Measurements from ENCODE around the gene PRR18. TPM values are rescaled to one million over a fixed set of nuclear protein-coding genes. Genes with fewer than 3 reads are reported as not detected.

Gene PRR18
- total RNA-seq, 1 experiment from 2014 or later = not detected

- H3K27me3 Mint-ChIP-seq (ENCODE audit: low read depth) = peaks cover 45% of the 10 kb centered on the region
- no peaks in the 10 kb centered on the region for H3K4me1 Mint-ChIP-seq
- Histone ChIP-seq H3K9me3 (ENCODE audit: control insufficient read depth, low read depth, low read length) (no peaks in the 10 kb centered on the region), H3K4me1 (ENCODE audit: insufficient read depth, low read length) (no peaks in the 10 kb centered on the region), H3K56ac (ENCODE audit: insufficient read length, low read depth, low read length) (no peak overlapping the region), H2BK20ac (ENCODE audit: low read depth, low read length, poor library complexity, severe bottlenecking) (no peak overlapping the region), H2BK12ac (ENCODE audit: insufficient read length, low read depth, low read length) (no peak overlapping the region), H4K91ac (ENCODE audit: insufficient read length, low read depth, low read length) (no peak overlapping the region), H3K4me2 (ENCODE audit: insufficient read depth, insufficient read length, low read length) (no peak overlapping the region), H2BK5ac (ENCODE audit: insufficient read length, low read length) (no peak overlapping the region), H3K9ac (ENCODE audit: extremely low read depth, insufficient read length, low read length) (no peak overlapping the region), H3K23me2 (ENCODE audit: insufficient read length, low read depth, low read length, poor library complexity, severe bottlenecking) (no peaks in the 10 kb centered on the region), H3K27me3 (ENCODE audit: insufficient read depth, low read length) (no peaks in the 10 kb centered on the region; the same call in 1 of the 2 replicates), H3K27ac (ENCODE audit: insufficient read length, low read depth, low read length) (no peak overlapping the region), H3K79me1 (ENCODE audit: insufficient read depth, low read depth, low read length, poor library complexity, severe bottlenecking) (no peaks in the 10 kb centered on the region), H2BK120ac (ENCODE audit: low read depth, low read length, poor library complexity, severe bottlenecking) (no peak overlapping the region), H2AK5ac (ENCODE audit: insufficient read length, low read length) (no peak overlapping the region), H4K20me1 (ENCODE audit: control insufficient read depth, insufficient read depth, insufficient read length) (no peaks in the 10 kb centered on the region), H4K5ac (ENCODE audit: insufficient read length, low read depth, low read length) (no peak overlapping the region), H3K18ac (ENCODE audit: insufficient read length, low read depth, low read length) (no peak overlapping the region), H3K14ac (ENCODE audit: insufficient read depth, low read length) (no peak overlapping the region), H3K4ac (ENCODE audit: low read depth, low read length) (no peak overlapping the region), H3K79me2 (ENCODE audit: insufficient read depth, low read length) (no peaks in the 10 kb centered on the region), H4K8ac (replicated peaks; ENCODE audit: insufficient read length, low read depth, low read length) (no peak overlapping the region), H2BK15ac (ENCODE audit: low read depth, low read length) (no peak overlapping the region), H3T11ph (ENCODE audit: low read length) (no peak overlapping the region), H3K23ac (ENCODE audit: insufficient read length, low read depth, low read length) (no peak overlapping the region), H2AFZ (ENCODE audit: low read length) (no peak overlapping the region)
- H3K36me3 Mint-ChIP-seq (ENCODE audit: insufficient read depth in 1 of 3, low read depth in 3 of 3) = peaks cover 0 to 10% (median 1%) of the 10 kb centered on the region in 3 experiments; a peak in 3 of 7 replicates
- H3K9me3 Mint-ChIP-seq = peaks cover 10 to 17% of the 10 kb centered on the region in 2 experiments
- H3K27ac Mint-ChIP-seq = no peak overlapping the region; a peak in 1 of 7 replicates
- no peak overlapping the region for H3K4me3 Mint-ChIP-seq
- WGBS (ENCODE audit: extremely low coverage, insufficient read length, low lambda C conversion rate) = no CpG with 5 or more reads among the region's 9 CpGs
- DNase-seq = no peak
- TF ChIP-seq CTCF (conservative IDR thresholded peaks at IDR 0.05) = no peak
Observed at GRCh38 chr6:166300357-166300987, 7.7 kb downstream of the PRR18 start.
